ENCODE measurements around the gene GAR1. TPM values are rescaled to one million over a fixed set of nuclear protein-coding genes. Genes with fewer than 3 reads are reported as not detected.
"Not testable (repeated sequence)": the region's sequence is repeated elsewhere in the genome, so short reads cannot be mapped to it uniquely, and the experiment has no call there.

Gene GAR1
- total RNA-seq, 4 donors from 2014 or later = 3.4 to 9.7 (median 5.1) TPM

DNA sequence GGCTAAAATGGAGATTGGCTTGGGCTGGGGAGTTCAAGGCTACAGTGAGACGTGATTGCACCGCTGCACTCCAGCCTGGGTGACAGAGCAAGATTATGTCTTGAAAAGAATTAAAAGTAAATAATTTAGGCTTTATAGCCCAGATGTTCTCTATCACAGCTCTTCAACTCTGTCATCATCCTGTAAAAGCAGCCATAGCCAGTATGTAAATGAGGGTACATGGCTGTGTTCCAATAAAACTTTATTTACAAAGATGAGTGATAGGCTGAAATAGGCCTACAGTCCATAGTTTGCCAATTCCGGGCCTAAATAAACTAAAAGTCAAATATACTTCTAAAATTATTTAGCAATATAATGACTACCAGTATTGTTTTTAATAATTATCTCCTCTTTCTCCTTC is 21.4 kb downstream of the GAR1 start:
- TF ChIP-seq, protein P1, sequence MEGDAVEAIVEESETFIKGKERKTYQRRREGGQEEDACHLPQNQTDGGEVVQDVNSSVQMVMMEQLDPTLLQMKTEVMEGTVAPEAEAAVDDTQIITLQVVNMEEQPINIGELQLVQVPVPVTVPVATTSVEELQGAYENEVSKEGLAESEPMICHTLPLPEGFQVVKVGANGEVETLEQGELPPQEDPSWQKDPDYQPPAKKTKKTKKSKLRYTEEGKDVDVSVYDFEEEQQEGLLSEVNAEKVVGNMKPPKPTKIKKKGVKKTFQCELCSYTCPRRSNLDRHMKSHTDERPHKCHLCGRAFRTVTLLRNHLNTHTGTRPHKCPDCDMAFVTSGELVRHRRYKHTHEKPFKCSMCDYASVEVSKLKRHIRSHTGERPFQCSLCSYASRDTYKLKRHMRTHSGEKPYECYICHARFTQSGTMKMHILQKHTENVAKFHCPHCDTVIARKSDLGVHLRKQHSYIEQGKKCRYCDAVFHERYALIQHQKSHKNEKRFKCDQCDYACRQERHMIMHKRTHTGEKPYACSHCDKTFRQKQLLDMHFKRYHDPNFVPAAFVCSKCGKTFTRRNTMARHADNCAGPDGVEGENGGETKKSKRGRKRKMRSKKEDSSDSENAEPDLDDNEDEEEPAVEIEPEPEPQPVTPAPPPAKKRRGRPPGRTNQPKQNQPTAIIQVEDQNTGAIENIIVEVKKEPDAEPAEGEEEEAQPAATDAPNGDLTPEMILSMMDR (IDR thresholded peaks at IDR 0.05) = no peak
- no peak for TF ChIP-seq POLR2A (IDR thresholded peaks at IDR 0.05)
- no peak for TF ChIP-seq EP300 (IDR thresholded peaks at IDR 0.05)
- no peak for TF ChIP-seq POLR2AphosphoS5 (IDR thresholded peaks at IDR 0.05)
- no peaks in the 10 kb centered on the region for H3K27me3 ChIP-seq
- H3K9me3 ChIP-seq = no peaks in the 10 kb centered on the region
- no peaks in the 10 kb centered on the region for H3K4me1 ChIP-seq
- 73 to 87% methylated on average over 2 to 3 of the region's 3 CpGs for WGBS, 2 donors (ENCODE audit: low coverage in 1 of 2)
- H3K36me3 ChIP-seq = no peaks in the 10 kb centered on the region
- no peak overlapping the region for H3K4me3 ChIP-seq
- no peak for ATAC-seq
- no peak overlapping the region for H3K27ac ChIP-seq

DNA sequence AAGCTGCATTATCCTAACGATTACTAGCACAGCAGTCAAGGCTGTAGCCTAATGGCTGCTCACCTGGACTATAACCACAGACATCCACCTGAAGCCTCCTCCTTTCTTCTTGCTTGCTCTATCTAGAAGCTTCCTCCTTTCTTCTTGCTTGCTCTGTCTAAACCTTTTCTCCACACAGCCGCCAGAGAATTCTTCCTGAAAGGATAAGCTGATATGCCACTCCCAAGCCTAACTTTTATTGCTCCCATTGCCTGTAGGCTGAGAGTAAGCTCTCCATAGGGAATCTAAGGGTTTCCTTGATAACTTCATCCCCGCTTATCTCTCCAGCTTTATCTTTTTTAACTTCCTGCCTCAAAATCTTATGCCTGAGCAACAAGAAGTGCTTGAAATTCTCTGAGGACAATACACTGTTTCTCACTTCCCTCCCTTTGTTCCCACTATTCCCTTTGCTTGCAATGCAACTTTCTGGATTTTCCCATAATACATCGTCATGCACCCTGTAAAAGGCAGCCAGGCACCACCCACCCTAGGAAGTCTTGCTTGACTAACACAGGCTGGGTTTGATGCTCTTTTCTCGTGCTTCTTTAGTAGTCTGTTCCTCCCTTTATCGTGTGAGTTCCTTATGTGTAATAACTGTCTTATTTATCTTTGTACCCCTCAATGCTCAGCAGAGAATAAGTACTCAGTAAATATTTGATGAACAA is 31.0 kb downstream of the GAR1 start:
- Histone ChIP-seq H3K27ac (no peak overlapping the region), H3K27me3 (no peaks in the 10 kb centered on the region), H3K4me1 (no peaks in the 10 kb centered on the region), H3K4me3 (no peak overlapping the region), H3K36me3 (peaks cover 0 to 8% of the 10 kb centered on the region in 2 donors), H3K9me3 (no peaks in the 10 kb centered on the region)
- 51 to 60% methylated on average over 5 to 6 of the region's 6 CpGs for WGBS, 2 donors (ENCODE audit: low coverage in 1 of 2)
- TF ChIP-seq EP300 (IDR thresholded peaks at IDR 0.05) = no peak
- TF ChIP-seq POLR2A (IDR thresholded peaks at IDR 0.05) = no peak
- TF ChIP-seq, protein P1 (IDR thresholded peaks at IDR 0.05) = no peak
- TF ChIP-seq POLR2AphosphoS5 (IDR thresholded peaks at IDR 0.05) = no peak
- no peak for ATAC-seq

DNA sequence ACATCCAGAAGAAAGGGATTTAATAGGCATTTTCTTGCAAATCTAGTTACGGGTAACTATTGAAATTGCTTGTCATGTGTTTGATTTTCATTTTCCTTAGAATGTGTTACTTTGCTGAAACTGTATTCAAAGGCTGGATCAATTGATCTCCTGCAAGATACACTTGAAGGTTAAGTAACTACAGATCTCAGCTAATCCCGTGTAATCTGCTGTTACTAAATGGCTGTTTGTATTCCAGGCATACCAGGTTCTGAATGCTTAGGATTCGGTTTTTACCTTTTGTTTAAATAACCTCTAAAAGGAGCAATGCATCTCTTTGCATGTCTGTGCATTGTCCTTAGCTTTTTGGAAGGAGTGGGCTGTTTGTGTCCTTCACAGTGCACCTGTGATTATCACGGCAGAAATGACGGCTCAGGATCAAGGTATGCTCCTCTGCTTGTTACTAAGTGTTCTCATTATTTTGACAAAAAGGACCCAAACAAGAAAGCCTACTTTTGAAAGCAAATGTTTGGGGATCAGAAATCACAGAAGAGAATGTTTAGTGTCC is 32.4 kb downstream of the GAR1 start, which contains the start of gene LRIT3:
TSS of gene LRIT3 (plus strand) at position 212 of the 547 bp plus-strand sequence. CDS start at position 307, 95 bp downstream.
- ATAC-seq = no peak
- no peak for TF ChIP-seq EP300 (IDR thresholded peaks at IDR 0.05)
- TF ChIP-seq, protein P1 (IDR thresholded peaks at IDR 0.05) = no peak
- no peak for TF ChIP-seq POLR2AphosphoS5 (IDR thresholded peaks at IDR 0.05)
- TF ChIP-seq POLR2A (IDR thresholded peaks at IDR 0.05) = no peak
- no peak within 1 kb of the TSS for H3K4me3 ChIP-seq
- no peaks in the 10 kb centered on the region for H3K9me3 ChIP-seq
- no peak within 1 kb of the TSS for H3K27ac ChIP-seq
- peaks cover 0 to 2% of the 10 kb centered on the region in 2 donors for H3K36me3 ChIP-seq
- H3K27me3 ChIP-seq = no peaks in the 10 kb centered on the region
- H3K4me1 ChIP-seq = no peaks in the 10 kb centered on the region
- WGBS, 2 donors (ENCODE audit: low coverage in 1 of 2) = 60 to 84% methylated on average over 5 of the region's 5 CpGs

DNA sequence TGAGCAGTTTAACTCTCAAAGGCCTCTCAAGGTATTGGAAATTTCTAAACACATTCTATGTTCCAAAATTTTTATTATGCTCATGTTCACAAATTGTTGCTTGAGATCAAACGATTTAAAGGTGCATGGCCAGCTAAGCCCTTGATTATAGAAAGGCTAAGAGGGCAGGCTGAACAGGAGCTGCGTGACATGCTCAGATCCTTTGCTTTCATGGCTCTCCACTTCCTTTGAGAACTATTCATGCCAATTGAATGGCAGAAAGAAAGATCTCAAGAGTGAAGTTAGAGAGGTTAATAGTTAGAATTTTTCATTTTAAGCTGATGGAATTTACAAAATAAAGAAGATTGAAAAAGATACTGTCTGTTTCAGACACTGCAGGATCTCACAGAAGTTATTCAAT is 32.9 kb downstream of the GAR1 start:
- Histone ChIP-seq H3K9me3 (no peaks in the 10 kb centered on the region), H3K4me1 (no peaks in the 10 kb centered on the region), H3K27ac (no peak overlapping the region), H3K4me3 (no peak overlapping the region), H3K36me3 (no peaks in the 10 kb centered on the region), H3K27me3 (no peaks in the 10 kb centered on the region)
- TF ChIP-seq, protein P1 (IDR thresholded peaks at IDR 0.05) = no peak
- no peak for TF ChIP-seq EP300 (IDR thresholded peaks at IDR 0.05)
- no peak for ATAC-seq
- 69 to 74% methylated on average over 2 of the region's 2 CpGs for WGBS, 2 donors (ENCODE audit: low coverage in 1 of 2)

DNA sequence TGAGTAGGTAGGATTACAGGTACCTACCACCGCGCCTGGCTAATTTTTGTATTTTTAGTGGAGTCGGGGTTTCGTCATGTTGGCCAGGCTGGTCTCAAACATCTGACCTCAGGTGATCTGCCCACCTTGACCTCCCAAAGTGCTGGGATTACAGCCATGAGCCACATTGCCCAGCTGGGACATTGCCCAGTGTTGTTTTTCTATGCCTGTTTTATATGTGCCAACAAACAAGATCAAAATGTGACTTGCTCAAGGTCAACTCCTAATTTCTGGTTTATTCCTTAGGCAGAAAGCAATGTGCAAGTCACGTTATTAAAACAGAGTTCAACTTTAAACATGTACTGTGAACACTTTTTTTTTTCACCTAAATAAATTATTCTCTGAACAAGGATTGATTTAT is 35.0 kb downstream of the GAR1 start:
- H3K4me3 ChIP-seq = no peak overlapping the region
- H3K36me3 ChIP-seq = no peaks in the 10 kb centered on the region
- H3K27ac ChIP-seq = no peak overlapping the region
- no peaks in the 10 kb centered on the region for H3K9me3 ChIP-seq
- no peaks in the 10 kb centered on the region for H3K27me3 ChIP-seq
- no peak for ATAC-seq
- 75 to 78% methylated on average over 5 of the region's 5 CpGs for WGBS, 2 donors (ENCODE audit: low coverage in 1 of 2)
- TF ChIP-seq POLR2A (IDR thresholded peaks at IDR 0.05) = no peak
- no peak for TF ChIP-seq POLR2AphosphoS5 (IDR thresholded peaks at IDR 0.05)
- TF ChIP-seq, protein P1 (IDR thresholded peaks at IDR 0.05) = no peak
- no peak for TF ChIP-seq EP300 (IDR thresholded peaks at IDR 0.05)
- no peaks in the 10 kb centered on the region for H3K4me1 ChIP-seq

DNA sequence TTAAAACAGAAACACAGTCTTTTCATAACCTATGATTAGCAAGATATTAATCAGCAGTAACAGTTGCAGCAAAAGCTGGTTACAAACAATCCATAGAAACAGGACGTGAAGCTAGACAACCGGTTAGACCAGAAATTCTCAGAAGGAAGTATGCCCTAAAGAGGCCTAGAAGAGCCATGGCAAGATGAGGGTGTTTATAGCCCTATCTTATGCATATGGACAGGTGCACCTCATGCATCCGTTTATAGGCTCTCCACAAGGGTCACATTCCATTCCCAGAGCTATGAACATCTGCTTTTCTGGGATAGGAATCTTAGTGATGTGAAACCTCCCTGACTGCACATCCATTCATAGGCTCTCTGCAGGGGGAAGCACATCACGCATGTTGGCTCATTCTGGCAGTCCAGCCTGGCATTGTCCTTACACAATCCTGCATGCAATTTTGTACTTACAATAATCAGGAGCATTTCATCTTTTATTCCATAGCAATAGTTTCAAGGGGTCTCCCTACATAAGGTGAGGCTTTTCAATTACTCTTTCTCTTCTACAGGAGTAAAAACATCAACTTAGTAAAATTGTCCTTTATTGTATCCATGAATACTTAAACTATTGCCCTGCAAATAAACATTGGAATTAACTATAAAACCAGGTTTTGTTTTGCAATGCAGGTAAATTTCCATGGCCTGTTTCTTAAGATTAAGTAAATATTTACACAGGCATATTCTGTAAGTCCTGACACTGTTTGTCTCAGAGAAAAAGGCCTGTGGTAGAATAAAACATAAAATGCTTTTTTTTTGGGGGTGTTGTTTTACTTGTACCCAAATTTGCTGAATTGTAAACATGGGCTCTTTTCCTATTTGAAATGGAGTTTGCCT is 44.1 kb downstream of the GAR1 start:
- not testable (repeated sequence) for ATAC-seq
- 74 to 97% methylated on average over 2 to 4 of the region's 4 CpGs for WGBS, 2 donors (ENCODE audit: low coverage in 1 of 2)

More for the DNA sequence above, 44.1 kb downstream of the GAR1 start:
- H3K36me3 ChIP-seq, H3K27me3 ChIP-seq, H3K4me3 ChIP-seq, H3K9me3 ChIP-seq, H3K27ac ChIP-seq, H3K4me1 ChIP-seq: not testable (repeated sequence)

All from gastroesophageal sphincter (tissue), 4 donors.